Endodermal cell (in vitro differentiated cells): Measurements from ENCODE around the gene FRMD3. TPM values are rescaled to one million over a fixed set of nuclear protein-coding genes. Genes with fewer than 3 reads are reported as not detected.

Experiments used
- DNase-seq: peaks from one replicate; pipeline ENCODE4 v3.0.0-alpha.2; 2017
- H3K27ac ChIP-seq: 2 replicates; pipeline ENCODE4 v1.5.1; 2013; ENCODE audit warnings: mild to moderate bottlenecking, low read depth, low read length, moderate library complexity
- H3K27me3 ChIP-seq: 2 replicates; pipeline ENCODE4 v1.6.1; 2013; ENCODE audit warnings: mild to moderate bottlenecking, low read length, moderate library complexity; ENCODE audit not compliant: insufficient read depth, control insufficient read depth, poor library complexity, severe bottlenecking
- H3K36me3 ChIP-seq: 2 replicates; pipeline ENCODE4 v1.7.0; 2013; ENCODE audit warnings: mild to moderate bottlenecking, low read length, moderate library complexity; ENCODE audit not compliant: control insufficient read depth, insufficient read depth
- H3K4me1 ChIP-seq: one replicate; pipeline ENCODE4 v1.7.0; 2013; ENCODE audit warnings: low read length; ENCODE audit not compliant: control insufficient read depth, insufficient read depth
- H3K4me3 ChIP-seq: 2 replicates; pipeline ENCODE4 v1.5.1; 2013; ENCODE audit warnings: mild to moderate bottlenecking, low read length, moderate library complexity
- H3K9ac ChIP-seq: 2 replicates; pipeline ENCODE4 v1.6.1; 2013; ENCODE audit warnings: mild to moderate bottlenecking, low read length, moderate library complexity; ENCODE audit not compliant: poor library complexity, severe bottlenecking; ENCODE audit errors: extremely low read depth
- H3K9me3 ChIP-seq: 2 replicates; pipeline ENCODE4 v1.6.1; 2013; ENCODE audit warnings: mild to moderate bottlenecking, low read length, moderate library complexity; ENCODE audit not compliant: control insufficient read depth
- H3K27ac Mint-ChIP-seq: 2 replicates; pipeline ENCODE4 v1.8.0; 2020; ENCODE audit warnings: mixed read lengths
- H3K27me3 Mint-ChIP-seq: 2 replicates; pipeline ENCODE4 v1.8.0; 2021; ENCODE audit warnings: mild to moderate bottlenecking, mixed read lengths; ENCODE audit not compliant: insufficient read depth
- H3K36me3 Mint-ChIP-seq: 2 replicates; pipeline ENCODE4 v1.8.0; 2020; ENCODE audit warnings: low read depth, mixed read lengths
- H3K4me1 Mint-ChIP-seq: 2 replicates; pipeline ENCODE4 v1.8.0; 2020; ENCODE audit warnings: mixed read lengths
- H3K4me3 Mint-ChIP-seq: 2 replicates; pipeline ENCODE4 v1.8.0; 2020; ENCODE audit warnings: mild to moderate bottlenecking, moderate library complexity, mixed read lengths
- H3K9me3 Mint-ChIP-seq: 2 replicates; pipeline ENCODE4 v1.8.0; 2020; ENCODE audit warnings: mild to moderate bottlenecking, mixed read lengths
- CTCF ChIP-seq: fragments of 200-600 bp; sonication (generic); conservative IDR thresholded peaks from 2 replicates; pipeline ENCODE4 v1.5.0; 2021; ENCODE audit warnings: antibody characterized with exemption, mild to moderate bottlenecking
- WGBS, 2 experiments: methylation state at CpG; one replicate each; pipeline versions ENCODE4 v1.1.5 to v1.1.7; 2013; ENCODE audit warnings: missing lambda C conversion rate in 2 of 2, mixed read lengths in 1 of 2; ENCODE audit not compliant: insufficient coverage in 1 of 2, insufficient read length in 1 of 2; 5-methylcytosine and 5-hydroxymethylcytosine counted together
- total RNA-seq, 2 donors: library from RNA; stranded (reverse); fragmentation: NEBNext Ultra II Directional in 1 of 2; extraction: Animal tissue kit (Norgen Biotek cat#: 25700) in 1 of 2; gene quantifications; 2 replicates in 1 of 2; 3 replicates in 1 of 2; pipeline ENCODE4 v1.2.1, GENCODE V29; 2021

FRMD3 gene
- total RNA-seq, 2 donors from 2014 or later = 0.13 to 0.35 TPM

- no peaks in the 10 kb centered on the region for H3K9me3 ChIP-seq
- H3K9ac ChIP-seq = no peak overlapping the region
- Mint-ChIP-seq H3K9me3 (no peaks in the 10 kb centered on the region), H3K4me3 (no peak overlapping the region), H3K4me1 (peaks cover 19% of the 10 kb centered on the region), H3K36me3 (no peaks in the 10 kb centered on the region), H3K27ac (no peak overlapping the region), H3K27me3 (no peaks in the 10 kb centered on the region)
- H3K4me1 ChIP-seq = peaks cover 5% of the 10 kb centered on the region
- no peak for DNase-seq
- H3K27me3 ChIP-seq = no peaks in the 10 kb centered on the region
- 88 to 97% methylated on average over 5 to 6 of the region's 6 CpGs for WGBS, 2 experiments
- TF ChIP-seq CTCF = no peak
- no peaks in the 10 kb centered on the region for H3K36me3 ChIP-seq
- H3K27ac ChIP-seq = no peak overlapping the region
- no peak overlapping the region for H3K4me3 ChIP-seq
Observed at GRCh38 chr9:83199832-83200231, 338.4 kb downstream of the FRMD3 start.

- H3K9me3 Mint-ChIP-seq = no peaks in the 10 kb centered on the region
- Histone ChIP-seq H3K9me3 (no peaks in the 10 kb centered on the region), H3K27me3 (no peaks in the 10 kb centered on the region), H3K9ac (no peak overlapping the region), H3K4me1 (peaks cover 5% of the 10 kb centered on the region), H3K36me3 (no peaks in the 10 kb centered on the region), H3K4me3 (no peak overlapping the region), H3K27ac (no peak overlapping the region)
- H3K4me1 Mint-ChIP-seq = peaks cover 19% of the 10 kb centered on the region
- peak; percentile 65 for DNase-seq
- no peak overlapping the region for H3K27ac Mint-ChIP-seq
- H3K27me3 Mint-ChIP-seq = no peaks in the 10 kb centered on the region
- H3K4me3 Mint-ChIP-seq = no peak overlapping the region
- no peaks in the 10 kb centered on the region for H3K36me3 Mint-ChIP-seq
- WGBS, 2 experiments = 71 to 79% methylated on average over 4 to 5 of the region's 5 CpGs
- peak; percentile 70 for TF ChIP-seq CTCF
Observed at GRCh38 chr9:83199240-83199639, 339.0 kb downstream of the FRMD3 start.

- no peak for TF ChIP-seq CTCF
- Mint-ChIP-seq H3K27ac (no peak overlapping the region), H3K9me3 (no peaks in the 10 kb centered on the region), H3K27me3 (no peaks in the 10 kb centered on the region), H3K4me1 (peaks cover 19% of the 10 kb centered on the region), H3K4me3 (no peak overlapping the region), H3K36me3 (no peaks in the 10 kb centered on the region)
- 81% methylated on average over 3 of the region's 3 CpGs for WGBS, 2 experiments
- no peaks in the 10 kb centered on the region for H3K27me3 ChIP-seq
- no peak overlapping the region for H3K9ac ChIP-seq
- no peaks in the 10 kb centered on the region for H3K36me3 ChIP-seq
- DNase-seq = no peak
- H3K9me3 ChIP-seq = no peaks in the 10 kb centered on the region
- no peak overlapping the region for H3K4me3 ChIP-seq
- peak overlapping the region; percentile 69 for H3K27ac ChIP-seq
- H3K4me1 ChIP-seq = peaks cover 5% of the 10 kb centered on the region
Observed at GRCh38 chr9:83198371-83198770, 339.8 kb downstream of the FRMD3 start.
